Transverse colon (tissue), 4 donors: ENCODE measurements around the gene CD300LG. TPM values are rescaled to one million over a fixed set of nuclear protein-coding genes. Genes with fewer than 3 reads are reported as not detected.

Experiments
- DNase-seq: peaks from one replicate; pipeline ENCODE4 v3.0.0-alpha.2; 2019
- H3K27ac ChIP-seq, 4 donors: fragments of 200-600 bp; sonication (generic); 2 replicates each; pipeline ENCODE4 v1.5.1; 2016 to 2018; ENCODE audit warnings: inconsistent platforms in 4 of 4
- H3K27me3 ChIP-seq: fragments of 200-600 bp; sonication (generic); 2 replicates; pipeline ENCODE4 v1.5.1; 2017; ENCODE audit warnings: inconsistent platforms
- H3K36me3 ChIP-seq, 4 donors: fragments of 200-600 bp; sonication (generic); 2 replicates each; pipeline ENCODE4 v1.5.1; 2017 to 2019; ENCODE audit warnings: inconsistent platforms in 4 of 4
- H3K4me1 ChIP-seq, 4 donors: fragments of 200-600 bp; sonication (generic); 2 replicates each; pipeline ENCODE4 v1.5.1; 2017 to 2020; ENCODE audit warnings: inconsistent platforms in 4 of 4
- H3K4me3 ChIP-seq, 4 donors: fragments of 200-600 bp; sonication (generic); 1 replicate in 1 of 4; 2 replicates in 3 of 4; pipeline versions ENCODE4 v1.5.1 to v1.6.1; 2017 to 2019; ENCODE audit warnings: inconsistent platforms in 4 of 4
- H3K9me3 ChIP-seq, 2 donors: fragments of 200-600 bp; sonication (generic); 2 replicates each; pipeline ENCODE4 v1.5.1; 2017 to 2019; ENCODE audit warnings: inconsistent platforms in 2 of 2
- EP300 ChIP-seq: sonication (generic); formaldehyde crosslinking; IDR thresholded peaks from one replicate; pipeline ENCODE4 v1.6.1; 2017; ENCODE audit warnings: antibody characterized with exemption, low read depth
- POLR2A ChIP-seq: fragments of 450-650 bp; IDR thresholded peaks from one replicate; pipeline ENCODE4 v1.6.1; 2016; ENCODE audit warnings: antibody characterized with exemption, mild to moderate bottlenecking, moderate library complexity
- POLR2AphosphoS5 ChIP-seq, 3 donors: sonication (generic); formaldehyde crosslinking; IDR thresholded peaks; one replicate each; pipeline ENCODE4 v1.6.1; 2016; ENCODE audit warnings: antibody characterized with exemption in 3 of 3
- WGBS, 2 donors: methylation state at CpG; one replicate each; pipeline ENCODE4 v1.1.5; 2018; ENCODE audit warnings: low coverage in 1 of 2; 5-methylcytosine and 5-hydroxymethylcytosine counted together
- in situ Hi-C, 4 donors: fragments of 200-750 bp; cut with MboI; loops; one replicate each; pipeline versions ENCODE4 v1.15.0 to v1.15.1; 2017; ENCODE audit warnings: low sequenced_read_pairs in 3 of 4, low pct_ligation_motif_present in 1 of 4, low pct_unique_long_range_greater_than_20kb in 1 of 4
- intact Hi-C: fragments of 100-400 bp; cut with DNase I; formaldehyde crosslinking; loops from one replicate; pipeline ENCODE4 v1.15.1; 2023; ENCODE audit warnings: low total_unique reads
- total RNA-seq, 4 donors: library from RNA; depleted of rRNA; stranded (reverse); fragments of >200 nt; gene quantifications; one replicate each; pipeline ENCODE4 v1.1.0, GENCODE V29; 2016
- TF ChIP-seq, protein P1 (sequence below), 5 experiments: fragments of 200-600 bp in 3 of 5; fragments of 450-650 bp in 2 of 5; sonication (generic) in 3 of 5; IDR thresholded peaks; 1 replicate in 2 of 5; 2 replicates in 3 of 5; pipeline ENCODE4 v1.5.1; 2016 to 2017; ENCODE audit warnings: antibody characterized with exemption in 5 of 5, inconsistent platforms in 3 of 5, mild to moderate bottlenecking in 2 of 5, moderate library complexity in 1 of 5

The CD300LG gene
- total RNA-seq, 4 donors from 2014 or later = 0.55 to 44.5 (median 1.4) TPM; not detected in 1

- in situ Hi-C loops = no loop called here
- WGBS, 2 donors = 88% methylated on average over 12 of the region's 12 CpGs; no CpG with 5 or more reads in 1 of the 2 donors
- Histone ChIP-seq H3K27ac (no peak overlapping the region), H3K4me1 (peaks cover 0 to 8% (median 6%) of the 10 kb centered on the region in 4 donors), H3K4me3 (no peak overlapping the region), H3K27me3 (no peaks in the 10 kb centered on the region), H3K36me3 (no peaks in the 10 kb centered on the region), H3K9me3 (no peaks in the 10 kb centered on the region)
- intact Hi-C loops = no loop called here
- no peak for TF ChIP-seq POLR2A
- TF ChIP-seq, protein P1, sequence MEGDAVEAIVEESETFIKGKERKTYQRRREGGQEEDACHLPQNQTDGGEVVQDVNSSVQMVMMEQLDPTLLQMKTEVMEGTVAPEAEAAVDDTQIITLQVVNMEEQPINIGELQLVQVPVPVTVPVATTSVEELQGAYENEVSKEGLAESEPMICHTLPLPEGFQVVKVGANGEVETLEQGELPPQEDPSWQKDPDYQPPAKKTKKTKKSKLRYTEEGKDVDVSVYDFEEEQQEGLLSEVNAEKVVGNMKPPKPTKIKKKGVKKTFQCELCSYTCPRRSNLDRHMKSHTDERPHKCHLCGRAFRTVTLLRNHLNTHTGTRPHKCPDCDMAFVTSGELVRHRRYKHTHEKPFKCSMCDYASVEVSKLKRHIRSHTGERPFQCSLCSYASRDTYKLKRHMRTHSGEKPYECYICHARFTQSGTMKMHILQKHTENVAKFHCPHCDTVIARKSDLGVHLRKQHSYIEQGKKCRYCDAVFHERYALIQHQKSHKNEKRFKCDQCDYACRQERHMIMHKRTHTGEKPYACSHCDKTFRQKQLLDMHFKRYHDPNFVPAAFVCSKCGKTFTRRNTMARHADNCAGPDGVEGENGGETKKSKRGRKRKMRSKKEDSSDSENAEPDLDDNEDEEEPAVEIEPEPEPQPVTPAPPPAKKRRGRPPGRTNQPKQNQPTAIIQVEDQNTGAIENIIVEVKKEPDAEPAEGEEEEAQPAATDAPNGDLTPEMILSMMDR (IDR thresholded peaks at IDR 0.05) = no peak
- TF ChIP-seq EP300 = no peak
- no peak for TF ChIP-seq POLR2AphosphoS5 (IDR thresholded peaks at IDR 0.05)
- DNase-seq = no peak
Observed at GRCh38 chr17:43825567-43825966, 21.4 kb upstream of the CD300LG start.

DNA sequence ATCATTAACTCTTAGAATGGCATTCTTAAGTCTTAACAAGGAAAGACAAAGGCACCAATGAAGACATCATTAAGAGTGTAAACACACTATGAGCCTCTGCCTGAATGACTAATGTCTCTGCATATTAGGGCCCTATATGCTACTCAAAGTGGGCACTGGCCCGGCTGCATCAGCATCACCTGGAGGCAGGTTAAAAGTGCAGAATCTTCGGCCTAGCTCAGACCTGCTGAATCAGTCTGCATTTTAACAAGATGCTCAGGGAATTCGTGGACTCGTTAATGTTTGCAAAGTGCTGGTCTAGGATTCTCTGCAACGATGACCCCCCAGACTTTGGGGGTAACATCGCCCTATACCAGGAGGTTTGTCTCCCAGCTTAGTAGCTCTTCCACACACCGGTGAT lies 20.8 kb upstream of the CD300LG start:
- no peak for DNase-seq
- intact Hi-C loops (no loop called here), in situ Hi-C loops (no loop called here)
- WGBS, 2 donors = 97% methylated on average over 7 of the region's 7 CpGs; no CpG with 5 or more reads in 1 of the 2 donors
- TF ChIP-seq EP300 (no peak), POLR2A (no peak), POLR2AphosphoS5 (IDR thresholded peaks at IDR 0.05) (no peak)
- TF ChIP-seq, protein P1 (IDR thresholded peaks at IDR 0.05) = no peak
- no peak overlapping the region for H3K4me3 ChIP-seq
- H3K27me3 ChIP-seq = no peaks in the 10 kb centered on the region
- no peaks in the 10 kb centered on the region for H3K9me3 ChIP-seq
- no peaks in the 10 kb centered on the region for H3K36me3 ChIP-seq
- H3K27ac ChIP-seq = no peak overlapping the region
- peaks cover 0 to 8% (median 6%) of the 10 kb centered on the region in 4 donors for H3K4me1 ChIP-seq

- Histone ChIP-seq H3K4me3 (no peak overlapping the region), H3K4me1 (peaks cover 0 to 14% (median 10%) of the 10 kb centered on the region in 4 donors), H3K27me3 (no peaks in the 10 kb centered on the region), H3K27ac (no peak overlapping the region), H3K9me3 (no peaks in the 10 kb centered on the region), H3K36me3 (no peaks in the 10 kb centered on the region)
- DNase-seq = no peak
- intact Hi-C loops = no loop called here
- TF ChIP-seq, protein P1 (IDR thresholded peaks at IDR 0.05) = no peak
- TF ChIP-seq EP300 (no peak), POLR2AphosphoS5 (IDR thresholded peaks at IDR 0.05) (no peak), POLR2A (no peak)
- in situ Hi-C loops = no loop called here
- 80 to 89% methylated on average over 3 to 9 of the region's 9 CpGs for WGBS, 2 donors
Observed at GRCh38 chr17:43827596-43827995, 19.4 kb upstream of the CD300LG start.

DNA sequence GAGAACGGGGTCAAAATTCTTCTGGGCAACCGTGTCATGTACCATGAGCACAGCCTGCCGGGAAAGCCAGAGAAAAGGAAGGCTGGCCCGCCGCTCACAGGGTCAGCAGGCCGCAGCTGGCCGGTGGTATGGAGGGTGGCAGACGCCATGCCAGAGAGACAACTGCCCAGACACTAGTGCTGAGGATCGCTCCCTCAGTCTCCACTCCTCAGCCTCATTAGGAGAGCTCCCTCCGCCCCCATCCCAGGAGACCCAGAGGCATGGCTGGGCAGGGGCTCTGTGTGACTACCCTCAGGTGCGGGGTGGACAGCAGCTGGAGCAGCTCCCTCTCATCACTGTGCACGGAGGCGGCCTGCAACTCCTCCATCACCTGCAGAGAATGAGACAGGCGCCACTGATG lies 17.2 kb upstream of the CD300LG start:
- intact Hi-C loops = loop anchor here (10.0 kb wide), 1 partner anchor 45 kb away; the partner anchor contains the start of gene CFAP97D1
- no peak for TF ChIP-seq EP300
- TF ChIP-seq, protein P1 (IDR thresholded peaks at IDR 0.05) = no peak
- TF ChIP-seq POLR2AphosphoS5 (IDR thresholded peaks at IDR 0.05) = no peak
- TF ChIP-seq POLR2A = no peak
- in situ Hi-C loops = no loop called here
- H3K36me3 ChIP-seq = no peaks in the 10 kb centered on the region
- no peak overlapping the region for H3K27ac ChIP-seq
- no peaks in the 10 kb centered on the region for H3K9me3 ChIP-seq
- DNase-seq = no peak
- H3K4me3 ChIP-seq = no peak overlapping the region
- 96% methylated on average over 14 of the region's 14 CpGs; no CpG with 5 or more reads in 1 of the 2 donors for WGBS, 2 donors
- peaks cover 5 to 17% (median 11%) of the 10 kb centered on the region in 4 donors for H3K4me1 ChIP-seq
- H3K27me3 ChIP-seq = peaks cover 2% of the 10 kb centered on the region
